Left ventricle myocardium inferior (tissue), 1 donor: ENCODE data around the gene SPINT1. TPM values are rescaled to one million over a fixed set of nuclear protein-coding genes. Genes with fewer than 3 reads are reported as not detected.
A peak's percentile ranks its signal among the peaks of the same experiment; 100 is the strongest.

ENCODE experiments used
- DNase-seq: peaks from one replicate; pipeline ENCODE4 v3.0.0-alpha.2; 2020
- H3K27ac ChIP-seq: fragments of 200-600 bp; replicated peaks from 2 replicates; pipeline ENCODE4 v1.8.0; 2021
- H3K27me3 ChIP-seq: fragments of 200-600 bp; 2 replicates; pipeline ENCODE4 v1.8.0; 2021; ENCODE audit warnings: low read depth
- H3K36me3 ChIP-seq: fragments of 200-600 bp; 2 replicates; pipeline ENCODE4 v1.8.0; 2021
- H3K4me1 ChIP-seq: fragments of 200-600 bp; 2 replicates; pipeline ENCODE4 v1.8.0; 2021
- H3K4me3 ChIP-seq: fragments of 200-600 bp; 2 replicates; pipeline ENCODE4 v1.8.0; 2021; ENCODE audit warnings: mild to moderate bottlenecking, moderate library complexity
- H3K9me3 ChIP-seq: fragments of 200-600 bp; replicated peaks from 2 replicates; pipeline ENCODE4 v1.8.0; 2021
- CTCF ChIP-seq: fragments of 200-600 bp; IDR thresholded peaks from 2 replicates; pipeline ENCODE4 v1.8.0; 2021; ENCODE audit warnings: antibody characterized with exemption, mild to moderate bottlenecking, borderline replicate concordance
- intact Hi-C: fragments of 100-400 bp; cut with micrococcal nuclease; formaldehyde crosslinking; loops from one replicate; pipeline ENCODE4 v1.11.0; 2022
- total RNA-seq: library from RNA; stranded (reverse); fragmentation: NEBNext Ultra II Directional; extraction: Animal tissue kit (Norgen Biotek cat#: 25700); gene quantifications from one replicate; pipeline ENCODE4 v1.2.1, GENCODE V29; 2021
- donor health status: DM: no; HTN: yes; CAD: no; lungs with severe emphysema.

SPINT1 gene
- total RNA-seq, 1 donor from 2014 or later = 0.55 TPM

DNA sequence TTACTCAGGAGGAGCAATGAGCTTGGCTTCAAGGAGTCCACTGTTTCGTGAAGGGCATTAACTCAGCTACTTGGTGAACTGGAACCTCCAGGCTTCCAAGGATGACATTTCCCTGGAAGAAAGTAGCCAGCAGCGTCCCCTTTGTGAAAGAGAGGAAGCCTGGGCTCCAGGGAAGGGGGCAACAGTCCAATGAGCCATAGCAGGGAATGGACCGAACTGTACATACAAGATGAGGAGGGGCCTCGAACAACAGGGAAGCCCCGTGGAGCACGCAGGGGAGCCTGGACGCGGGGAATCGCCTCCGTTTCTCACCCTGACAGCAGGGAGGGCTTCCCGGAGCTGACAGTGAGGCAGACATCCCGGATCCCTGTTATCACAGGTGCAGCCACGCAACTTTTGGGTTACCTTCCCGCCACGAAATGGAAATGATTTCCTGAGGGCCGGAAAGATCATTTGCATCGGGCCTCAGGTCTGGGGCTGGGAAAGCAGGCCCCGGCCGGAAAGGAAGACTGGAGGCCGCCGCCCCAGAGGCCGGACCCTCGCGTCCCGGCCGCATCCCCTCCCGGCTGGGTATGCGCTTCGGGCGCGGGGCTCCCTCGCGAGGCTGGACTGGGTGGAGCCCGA is 475 bp upstream of the SPINT1 start:
- TF ChIP-seq CTCF = no peak
- peaks cover 18% of the 10 kb centered on the region for H3K4me1 ChIP-seq
- H3K27me3 ChIP-seq = peaks cover 53% of the 10 kb centered on the region
- no peaks in the 10 kb centered on the region for H3K9me3 ChIP-seq
- H3K4me3 ChIP-seq = peak overlapping the region; percentile 68
- no peak overlapping the region for H3K27ac ChIP-seq
- no peaks in the 10 kb centered on the region for H3K36me3 ChIP-seq
- DNase-seq = no peak
- intact Hi-C loops = no loop called here

DNA sequence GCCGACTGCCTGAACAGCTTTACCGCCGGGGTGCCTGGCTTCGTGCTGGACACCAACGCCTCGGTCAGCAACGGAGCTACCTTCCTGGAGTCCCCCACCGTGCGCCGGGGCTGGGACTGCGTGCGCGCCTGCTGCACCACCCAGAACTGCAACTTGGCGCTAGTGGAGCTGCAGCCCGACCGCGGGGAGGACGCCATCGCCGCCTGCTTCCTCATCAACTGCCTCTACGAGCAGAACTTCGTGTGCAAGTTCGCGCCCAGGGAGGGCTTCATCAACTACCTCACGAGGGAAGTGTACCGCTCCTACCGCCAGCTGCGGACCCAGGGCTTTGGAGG is 815 bp downstream of the SPINT1 start:
- Histone ChIP-seq H3K4me3 (peak overlapping the region; percentile 68), H3K4me1 (peaks cover 18% of the 10 kb centered on the region), H3K9me3 (no peaks in the 10 kb centered on the region), H3K36me3 (no peaks in the 10 kb centered on the region), H3K27me3 (peaks cover 53% of the 10 kb centered on the region), H3K27ac (no peak overlapping the region)
- intact Hi-C loops = no loop called here
- peak; percentile 26 for DNase-seq
- TF ChIP-seq CTCF = no peak

- Histone ChIP-seq H3K4me3 (peak overlapping the region; percentile 68), H3K9me3 (no peaks in the 10 kb centered on the region), H3K27ac (no peak overlapping the region), H3K36me3 (no peaks in the 10 kb centered on the region), H3K4me1 (peaks cover 18% of the 10 kb centered on the region), H3K27me3 (peaks cover 53% of the 10 kb centered on the region)
- intact Hi-C loops = no loop called here
- DNase-seq = no peak
- TF ChIP-seq CTCF = no peak
Observed at GRCh38 chr15:40845036-40845435, 1.2 kb downstream of the SPINT1 start.

GRCh38 chr15:40845511-40846284 is 1.9 kb downstream of the SPINT1 start:
- intact Hi-C loops = no loop called here
- TF ChIP-seq CTCF = no peak
- Histone ChIP-seq H3K27me3 (peaks cover 53% of the 10 kb centered on the region), H3K27ac (no peak overlapping the region), H3K36me3 (no peaks in the 10 kb centered on the region), H3K4me1 (peaks cover 18% of the 10 kb centered on the region), H3K4me3 (no peak overlapping the region), H3K9me3 (no peaks in the 10 kb centered on the region)
- no peak for DNase-seq

DNA sequence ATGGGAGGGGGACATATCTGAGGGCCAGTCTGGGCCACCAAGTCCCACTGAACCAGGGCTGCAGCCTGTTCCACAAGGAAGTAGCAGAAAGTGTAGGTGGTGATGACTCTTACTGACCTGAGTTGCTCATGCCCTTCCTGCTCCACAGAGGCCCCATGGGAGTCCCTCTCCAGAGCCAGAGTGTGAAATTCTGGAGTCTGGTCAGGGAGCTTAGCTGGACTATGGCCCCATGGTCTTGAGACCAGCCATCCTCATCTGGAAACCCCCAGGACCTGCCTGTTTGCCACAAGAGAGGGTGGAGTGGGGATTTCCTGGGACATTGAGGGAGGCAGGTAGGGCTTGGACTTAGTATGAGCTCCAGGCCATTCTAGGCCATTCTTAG is 3.0 kb downstream of the SPINT1 start:
- Histone ChIP-seq H3K27me3 (peaks cover 53% of the 10 kb centered on the region), H3K4me3 (no peak overlapping the region), H3K36me3 (no peaks in the 10 kb centered on the region), H3K4me1 (peaks cover 18% of the 10 kb centered on the region), H3K9me3 (no peaks in the 10 kb centered on the region), H3K27ac (no peak overlapping the region)
- no peak for DNase-seq
- TF ChIP-seq CTCF = no peak
- intact Hi-C loops = no loop called here
